GM19193 (cell line): ENCODE data around the gene UNC5A.

Source experiments
- POLR2A ChIP-seq: IDR thresholded peaks from 4 replicates; pipeline ENCODE4 v1.6.1; 2011; ENCODE audit not compliant: insufficient read depth, insufficient read length; ENCODE audit errors: extremely low read depth

Gene UNC5A

DNA sequence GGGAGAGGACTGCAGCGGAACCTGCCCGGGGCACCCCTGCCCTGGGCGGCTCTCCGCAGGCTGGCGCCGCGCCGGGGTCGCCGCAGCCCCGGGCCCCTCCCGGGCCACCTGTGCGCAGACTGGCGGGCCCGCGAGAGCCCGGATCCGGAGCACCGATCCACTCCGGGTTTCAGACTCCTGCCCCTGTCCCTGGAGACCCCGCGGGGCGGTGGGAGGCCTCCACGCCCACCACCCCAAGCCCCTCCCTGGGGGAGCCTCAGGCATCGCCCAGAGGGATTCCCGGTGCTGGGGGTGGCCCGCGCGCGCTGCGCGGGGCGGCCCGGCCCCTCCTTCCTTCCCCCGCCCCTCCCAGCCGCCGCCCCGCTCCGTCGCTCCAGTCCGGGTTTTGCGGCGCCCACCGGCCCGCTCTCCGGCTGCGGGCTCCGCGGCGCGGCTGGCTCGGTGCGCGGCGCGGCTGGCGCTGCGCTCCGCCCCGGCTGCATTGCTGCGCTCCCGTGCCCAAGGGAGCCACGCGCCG is at the start of gene UNC5A:
UNC5A (plus strand) TSS at position 479 of the 517 bp plus-strand sequence. CDS start 192 bp downstream, outside the sequence.
- no peak for TF ChIP-seq POLR2A

DNA sequence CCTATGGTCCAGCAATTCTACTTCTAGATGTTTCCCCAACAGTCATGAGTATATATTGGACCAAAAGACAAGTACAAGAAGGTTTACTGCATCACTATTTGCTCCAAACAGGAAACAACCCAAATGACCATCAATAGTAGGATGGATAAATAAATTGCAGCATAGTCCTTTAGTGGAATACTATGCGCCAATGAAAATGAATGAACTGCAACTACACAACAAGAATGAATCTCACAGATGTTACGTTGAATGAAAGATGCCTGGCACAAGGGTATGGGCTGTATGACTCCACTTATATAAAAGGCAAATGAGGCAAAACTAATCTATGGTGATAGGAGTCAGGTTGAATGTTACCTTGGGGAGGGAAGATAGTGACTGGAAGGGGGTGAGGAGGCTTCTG is 48.6 kb upstream of the UNC5A start:
- no peak for TF ChIP-seq POLR2A

DNA sequence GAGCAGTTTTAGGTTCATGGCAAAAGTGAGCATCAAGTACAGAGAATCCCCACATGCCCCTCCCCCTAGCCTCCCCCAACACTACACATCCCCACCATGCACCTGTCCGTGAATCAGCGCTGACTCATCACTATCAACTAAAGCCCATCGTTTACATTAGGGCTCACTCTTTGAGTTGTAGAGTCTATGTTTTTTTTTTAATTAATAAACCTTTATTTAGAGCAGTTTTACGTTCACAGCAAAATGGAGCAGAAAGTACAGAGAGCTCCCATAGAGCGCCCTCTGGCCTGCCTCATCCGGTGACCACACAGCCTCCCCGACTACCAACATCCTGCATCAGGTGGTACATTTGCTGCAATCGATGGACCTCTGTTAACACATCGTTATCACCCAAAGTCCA is 47.9 kb upstream of the UNC5A start:
- no peak for TF ChIP-seq POLR2A

DNA sequence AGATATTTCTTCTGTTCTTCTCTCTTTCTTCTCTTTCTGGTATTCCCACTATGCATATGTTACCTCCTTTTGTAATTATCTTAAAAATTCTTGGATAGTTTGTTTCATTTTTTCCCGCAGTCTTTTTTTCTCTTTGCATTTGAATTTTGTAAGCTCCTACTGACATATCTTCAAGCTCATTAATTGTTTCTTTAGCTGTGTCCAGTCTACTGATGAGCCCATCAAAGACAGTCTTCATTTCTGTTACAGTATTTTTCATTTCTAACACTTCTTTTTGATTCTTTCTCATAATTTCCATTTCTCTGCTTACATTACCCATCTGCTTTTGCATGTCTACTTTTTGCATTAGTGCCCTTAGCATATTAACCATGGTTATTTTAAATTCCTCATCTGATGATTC is 44.7 kb upstream of the UNC5A start:
- no peak for TF ChIP-seq POLR2A

DNA sequence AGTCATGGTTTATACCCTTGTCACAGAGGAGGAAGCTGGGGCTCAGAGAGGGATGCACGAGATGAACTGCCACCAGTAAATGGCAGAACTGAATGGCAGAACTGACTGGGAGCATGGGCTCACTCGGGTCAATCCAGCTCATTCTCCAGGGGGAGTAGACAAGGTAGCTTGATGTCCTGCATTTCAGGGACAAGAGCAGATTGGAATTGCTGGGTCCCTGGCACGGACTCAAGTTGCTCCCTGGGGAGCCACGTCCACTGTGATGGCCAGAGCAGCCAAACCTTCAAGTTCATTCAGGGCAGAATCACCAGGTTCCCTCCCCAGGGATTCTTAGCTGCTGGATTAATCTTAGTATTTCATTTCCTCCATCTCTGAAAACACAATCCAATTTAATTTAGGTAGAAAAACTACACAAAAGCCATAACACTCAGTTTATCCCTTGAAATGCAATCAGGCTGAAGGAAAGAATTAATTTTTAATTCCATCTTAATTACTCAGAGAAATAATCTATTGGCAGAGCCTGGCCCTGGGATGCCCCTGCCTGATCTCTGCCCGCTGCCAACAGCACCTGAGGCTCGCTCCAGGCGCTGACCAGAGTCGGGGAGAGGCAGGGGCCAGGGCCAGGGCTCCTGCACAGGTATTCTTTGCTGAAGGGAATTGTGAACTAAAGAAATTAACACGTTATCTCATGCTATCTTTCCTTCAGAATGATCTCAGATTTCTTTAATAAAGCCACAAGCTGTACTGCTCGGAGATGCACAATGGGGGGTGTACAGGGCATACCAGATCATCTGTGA is 42.0 kb upstream of the UNC5A start:
- no peak for TF ChIP-seq POLR2A

DNA sequence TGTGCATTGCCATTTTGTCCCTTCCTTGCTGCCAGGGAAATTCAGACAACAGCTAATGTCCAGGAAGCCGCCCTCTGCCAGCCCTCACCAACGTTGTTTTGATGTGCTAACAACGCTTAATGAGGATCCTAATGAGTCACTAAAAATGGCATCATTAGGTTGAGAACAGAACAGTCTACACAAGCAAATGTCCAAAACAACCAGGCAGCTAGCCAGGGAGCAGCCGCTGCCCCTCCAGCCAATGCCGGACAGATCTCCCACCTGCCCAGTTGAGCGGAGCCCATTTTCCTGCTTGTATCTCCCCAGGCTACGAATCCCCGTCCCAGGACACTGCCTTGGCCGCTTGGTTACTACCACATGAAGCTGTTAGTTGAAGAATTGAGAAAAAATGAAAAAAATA is 40.4 kb upstream of the UNC5A start:
- no peak for TF ChIP-seq POLR2A

DNA sequence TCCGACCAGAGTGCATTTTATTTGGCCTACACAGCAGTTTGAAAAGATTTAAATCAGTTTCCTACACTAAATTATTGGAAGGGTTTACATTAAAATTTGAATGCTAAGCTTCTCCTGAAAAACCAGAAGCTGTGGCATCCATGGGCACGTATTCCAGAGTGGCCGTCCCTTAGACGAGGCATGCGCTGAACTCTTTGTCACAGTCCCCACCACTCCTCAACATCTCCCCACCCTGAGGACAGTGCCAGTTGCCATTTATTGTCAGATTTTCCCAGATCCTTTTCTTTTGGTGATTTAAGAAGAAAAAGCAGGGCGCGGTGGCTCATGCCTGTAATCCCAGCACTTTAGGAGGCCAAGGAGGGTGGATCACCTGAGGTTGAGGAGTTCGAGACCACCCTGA is 39.9 kb upstream of the UNC5A start:
- no peak for TF ChIP-seq POLR2A

DNA sequence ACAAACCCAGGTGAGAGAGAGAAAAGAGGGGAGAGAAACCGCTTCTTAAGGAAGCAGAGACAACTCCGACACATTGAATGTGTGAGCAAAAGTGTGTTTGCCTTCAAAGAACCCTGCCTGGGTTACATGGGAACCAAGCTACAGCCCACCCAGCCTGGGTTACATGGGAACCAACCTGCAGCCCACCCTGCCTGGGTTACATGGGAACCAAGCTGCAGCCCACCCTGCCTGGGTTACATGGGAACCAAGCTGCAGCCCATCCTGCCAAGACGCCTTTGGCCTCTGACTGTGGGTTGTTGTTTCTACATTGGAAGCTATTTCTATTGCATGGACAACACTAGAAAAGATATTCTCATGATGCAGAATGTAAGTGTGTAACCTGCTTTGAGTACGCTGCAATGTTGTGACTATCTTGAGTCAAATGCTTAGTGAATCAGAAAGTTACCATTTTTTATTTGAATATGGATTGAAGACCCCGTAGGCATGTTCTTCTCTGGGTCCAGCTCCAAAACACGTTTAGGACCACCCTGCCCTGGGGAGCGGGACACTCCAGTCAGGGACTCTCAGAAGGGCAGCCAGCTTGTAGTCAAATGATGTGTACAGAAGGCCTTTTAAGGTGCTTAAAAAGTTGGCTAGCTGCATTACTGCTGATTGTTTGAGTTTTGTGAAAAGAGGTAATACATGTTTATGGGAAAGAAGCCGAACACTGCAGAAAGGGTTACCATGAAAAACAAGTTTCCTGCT is 39.1 kb upstream of the UNC5A start:
- TF ChIP-seq POLR2A = no peak

DNA sequence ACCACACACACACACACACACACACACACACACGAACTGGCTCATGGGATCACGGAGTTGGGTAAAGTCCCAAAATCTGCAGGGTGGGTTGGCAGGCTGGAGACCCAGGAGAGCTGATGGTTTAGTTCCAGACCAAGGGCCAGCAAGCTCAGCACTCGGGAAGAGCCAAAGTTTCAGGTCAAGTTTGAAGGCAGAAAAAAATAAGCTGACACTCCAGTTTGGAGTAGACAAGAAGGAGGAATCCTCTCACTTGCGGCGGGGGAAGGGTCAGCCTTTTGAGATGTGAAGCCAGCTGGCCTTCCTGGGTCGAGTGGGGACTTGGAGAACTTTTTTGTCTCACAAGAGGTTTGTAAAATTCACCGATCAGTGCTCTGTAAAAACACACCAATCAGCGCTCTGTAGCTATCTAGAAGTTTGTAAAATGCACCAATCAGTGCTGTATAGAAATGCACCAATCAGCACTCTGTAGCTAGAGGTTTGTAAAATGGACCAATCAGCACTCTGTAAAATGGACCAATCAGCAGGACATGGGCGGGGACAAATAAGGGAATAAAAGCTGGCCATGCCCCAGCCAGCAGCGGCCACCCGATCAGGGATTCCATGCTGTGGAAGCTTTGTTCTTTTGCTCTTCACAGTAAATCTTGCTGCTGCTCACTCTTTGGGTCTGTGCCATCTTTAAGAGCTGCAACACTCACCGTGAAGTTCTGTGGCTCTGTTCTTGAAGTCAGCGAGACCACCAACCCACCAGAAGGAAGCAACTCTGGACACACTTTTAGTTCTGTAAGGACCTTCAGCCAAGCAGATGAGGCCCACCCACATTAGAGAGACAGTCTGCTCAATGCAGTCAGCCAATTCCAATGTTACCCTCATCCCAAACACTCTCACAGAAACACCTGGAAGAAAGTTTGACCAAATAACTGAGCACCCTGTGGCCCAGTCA is 37.8 kb upstream of the UNC5A start:
- no peak for TF ChIP-seq POLR2A

DNA sequence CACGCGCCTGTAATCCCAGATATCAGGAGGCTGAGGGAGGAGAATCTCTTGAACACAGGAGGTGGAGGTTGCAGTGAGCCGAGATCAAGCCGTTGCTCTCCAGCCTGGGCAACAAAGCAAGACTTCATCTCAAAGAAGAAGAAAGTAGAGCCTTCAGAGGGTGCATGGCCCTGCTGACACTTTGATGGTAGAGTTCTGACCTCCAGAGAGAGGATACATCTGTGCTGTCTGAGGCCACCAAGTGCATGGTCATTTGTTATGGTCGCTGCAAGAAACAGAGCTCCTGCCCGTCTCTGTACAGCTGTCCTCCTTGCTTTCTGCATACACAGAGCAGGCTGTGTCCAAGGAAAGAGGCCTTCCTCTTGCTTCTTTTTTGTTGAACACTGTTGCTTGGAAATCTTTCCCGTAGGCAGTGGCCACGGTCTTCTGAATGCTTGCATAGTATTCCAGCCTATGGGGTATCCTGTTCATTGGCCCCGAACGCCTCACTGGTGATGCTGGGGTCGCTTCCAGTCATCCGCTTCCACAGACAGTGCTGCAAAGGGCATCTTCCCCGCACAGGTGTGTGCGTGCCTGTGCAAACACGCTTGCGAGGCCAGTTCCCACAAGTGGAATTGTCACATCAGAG is 36.8 kb upstream of the UNC5A start:
- no peak for TF ChIP-seq POLR2A

DNA sequence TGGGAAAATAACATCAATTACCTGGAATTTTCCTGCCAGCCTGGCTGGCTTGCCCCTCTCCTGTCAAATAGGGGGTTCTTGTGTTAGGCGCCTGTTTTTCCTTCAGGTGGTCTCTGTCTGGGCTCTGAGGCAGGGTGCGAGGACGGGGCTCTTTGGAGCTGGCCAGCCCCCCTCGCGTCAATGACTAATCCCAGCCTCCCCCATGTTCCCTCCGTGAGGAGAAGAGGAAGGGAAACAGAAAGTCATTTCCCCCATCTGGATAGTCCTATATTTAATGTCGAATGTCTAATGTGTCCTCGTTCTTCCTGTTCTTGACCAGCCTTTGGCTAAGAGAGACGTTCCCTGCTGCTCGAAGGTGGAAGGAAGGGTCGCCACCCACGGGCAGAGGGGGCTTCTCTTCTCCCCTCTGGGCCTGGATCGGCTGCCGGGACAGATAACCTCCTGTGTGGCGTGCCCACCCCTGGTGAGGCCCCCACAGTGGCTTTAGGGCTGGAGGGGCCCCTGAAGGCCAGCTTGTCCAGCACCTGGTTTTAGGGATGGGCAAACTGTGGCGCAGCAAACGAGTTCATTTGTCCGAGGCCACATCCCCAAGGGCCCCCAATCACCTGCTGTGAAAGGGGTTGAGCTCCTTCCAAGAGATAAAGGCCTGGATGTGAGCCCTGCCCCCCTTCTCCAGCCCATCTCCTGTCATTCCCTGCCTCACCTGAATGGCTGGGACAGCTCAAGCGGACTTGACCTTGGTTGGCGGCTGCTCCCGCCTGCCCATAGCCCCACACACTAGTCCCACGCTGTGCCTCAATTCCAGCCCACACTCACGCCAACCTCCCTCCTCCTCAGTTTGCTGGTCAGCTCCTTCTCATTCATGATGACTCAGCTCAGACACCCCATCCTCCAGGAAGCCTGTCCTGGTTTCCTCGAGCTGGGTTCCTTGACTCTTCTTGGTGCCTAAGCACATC is 35.9 kb upstream of the UNC5A start:
- no peak for TF ChIP-seq POLR2A

DNA sequence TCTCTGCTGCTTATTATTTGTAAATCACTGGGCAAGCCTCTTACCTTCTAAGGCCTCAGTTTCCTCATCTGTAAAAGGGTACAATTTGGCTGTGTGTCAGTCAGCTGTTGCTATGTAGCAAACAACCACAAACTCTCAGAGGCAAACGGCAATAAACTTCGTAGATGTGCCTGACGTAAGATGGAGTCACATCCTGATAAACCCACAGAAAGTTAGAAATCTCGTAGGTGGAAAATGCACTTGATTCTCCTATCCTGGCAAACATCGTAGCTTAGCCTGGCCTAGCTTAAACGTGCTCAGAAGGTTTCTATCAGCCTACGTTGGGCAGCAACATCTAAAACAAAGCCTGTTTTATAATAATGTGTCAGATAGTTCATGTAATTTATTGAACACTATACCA is 35.0 kb upstream of the UNC5A start:
- TF ChIP-seq POLR2A = no peak

DNA sequence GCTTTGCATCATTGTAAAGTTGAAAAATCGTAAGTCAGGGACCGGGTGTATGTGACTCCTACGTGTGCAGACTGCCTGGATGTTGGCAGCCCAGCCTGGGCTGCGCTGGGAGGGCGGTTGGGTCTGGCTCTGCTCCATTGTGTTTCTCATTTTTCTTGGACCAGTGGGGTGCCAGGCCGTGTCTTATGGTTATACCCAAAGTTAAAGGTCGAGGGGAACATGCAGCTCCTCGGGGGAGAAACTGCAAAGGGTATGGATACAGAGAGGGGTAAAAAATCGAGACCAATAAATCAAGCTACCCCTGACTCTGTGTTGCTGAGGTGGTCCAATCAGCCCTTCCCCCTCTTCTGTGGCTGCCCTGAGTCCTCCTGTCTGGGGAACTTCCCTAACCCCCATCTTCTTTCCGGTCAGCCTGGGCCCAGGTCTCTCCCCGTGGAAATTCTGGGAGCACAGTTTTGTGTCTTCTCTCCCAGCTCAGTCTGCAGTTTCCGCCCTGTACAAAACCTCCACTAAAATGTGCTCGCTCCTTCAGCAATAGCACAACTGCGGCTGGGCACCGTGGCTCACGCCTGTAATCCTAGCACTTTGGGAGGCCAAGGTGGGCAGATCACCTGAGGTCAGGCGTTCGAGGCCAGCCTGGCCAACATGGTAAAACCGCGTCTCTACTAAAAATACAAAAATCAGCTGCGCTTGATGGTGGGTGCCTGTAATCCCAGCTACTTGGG is 34.1 kb upstream of the UNC5A start:
- TF ChIP-seq POLR2A = no peak
